Stimulated activated CD8-positive, alpha-beta memory T cell treated with anti-CD3 and anti-CD28 coated beads, Interleukin-12 subunit alpha, Interleukin-12 subunit beta, amount 100 ng/mL, for 24 hours (primary cell): ENCODE data around the gene LDHB.
"Not testable (repeated sequence)": the region's sequence is repeated elsewhere in the genome, so short reads cannot be mapped to it uniquely, and the experiment has no call there.

ENCODE experiments used
- DNase-seq: peaks from one replicate; pipeline ENCODE4 v3.0.0-alpha.2; 2020; ENCODE audit errors: extremely low read depth

LDHB gene

GRCh38 chr12:21608196-21608595 lies 49.4 kb downstream of the LDHB start:
- no peak for DNase-seq

- DNase-seq, result no peak
Measured at GRCh38 chr12:21607701-21608100, 49.9 kb downstream of the LDHB start.

GRCh38 chr12:21606175-21606574 lies 51.5 kb downstream of the LDHB start:
- DNase-seq, result no peak

- no peak for DNase-seq
Measured at GRCh38 chr12:21604245-21605101, 53.2 kb downstream of the LDHB start, which contains the start of gene GYS2. GYS2 (minus strand) TSS chr12:21604847; CDS start chr12:21604592, 255 bp downstream.

GRCh38 chr12:21602774-21603173 lies 54.9 kb downstream of the LDHB start:
- DNase-seq, result no peak

- no peak for DNase-seq
Measured at GRCh38 chr12:21600196-21600595, 57.4 kb downstream of the LDHB start.

GRCh38 chr12:21599143-21599999 lies 58.3 kb downstream of the LDHB start:
- no peak for DNase-seq

- no peak for DNase-seq
Measured at GRCh38 chr12:21598651-21599050, 59.0 kb downstream of the LDHB start.

- DNase-seq, result not testable (repeated sequence)
Measured at GRCh38 chr12:21595356-21595755, 62.3 kb downstream of the LDHB start.

- no peak for DNase-seq
Measured at GRCh38 chr12:21585485-21585884, 72.2 kb downstream of the LDHB start.
